HPDE6-E6E7 (cell line): ENCODE measurements around the gene CPNE5.
A peak's percentile ranks its signal among the peaks of the same experiment; 100 is the strongest.
"Not testable (repeated sequence)": the region's sequence is repeated elsewhere in the genome, so short reads cannot be mapped to it uniquely, and the experiment has no call there.

ENCODE experiments used
- DNase-seq: peaks from one replicate; pipeline ENCODE4 v3.0.0; 2011; ENCODE audit warnings: missing footprints; ENCODE audit errors: extremely low spot score

CPNE5 gene

GRCh38 chr6:36725581-36725980 is 113.7 kb downstream of the CPNE5 start:
- no peak for DNase-seq

- DNase-seq: peak; percentile 74
Measured at GRCh38 chr6:36724514-36725390, 114.5 kb downstream of the CPNE5 start.

- DNase-seq: not testable (repeated sequence)
Measured at GRCh38 chr6:36723992-36724391, 115.3 kb downstream of the CPNE5 start.

GRCh38 chr6:36722879-36723278 is 116.4 kb downstream of the CPNE5 start:
- no peak for DNase-seq

- DNase-seq: no peak
Measured at GRCh38 chr6:36722365-36722764, 116.9 kb downstream of the CPNE5 start.

GRCh38 chr6:36721369-36722140 is 117.7 kb downstream of the CPNE5 start:
- no peak for DNase-seq

- no peak for DNase-seq
Measured at GRCh38 chr6:36720251-36721141, 118.7 kb downstream of the CPNE5 start.

GRCh38 chr6:36719126-36719525 is 120.1 kb downstream of the CPNE5 start:
- DNase-seq: no peak

GRCh38 chr6:36718560-36718959 is 120.7 kb downstream of the CPNE5 start:
- DNase-seq: no peak

- DNase-seq: no peak
Measured at GRCh38 chr6:36717871-36718540, 121.2 kb downstream of the CPNE5 start.

GRCh38 chr6:36717231-36717825 is 121.9 kb downstream of the CPNE5 start:
- DNase-seq: no peak

GRCh38 chr6:36716476-36717093 is 122.7 kb downstream of the CPNE5 start:
- DNase-seq: no peak

GRCh38 chr6:36715469-36715868 is 123.8 kb downstream of the CPNE5 start:
- no peak for DNase-seq

- DNase-seq: no peak
Measured at GRCh38 chr6:36714511-36714910, 124.7 kb downstream of the CPNE5 start.

GRCh38 chr6:36713846-36714245 is 125.4 kb downstream of the CPNE5 start:
- DNase-seq: no peak

GRCh38 chr6:36712816-36713215 is 126.4 kb downstream of the CPNE5 start:
- DNase-seq: no peak

- DNase-seq: no peak
Measured at GRCh38 chr6:36706339-36706738, 132.9 kb downstream of the CPNE5 start.

GRCh38 chr6:36704961-36705577 is 134.2 kb downstream of the CPNE5 start:
- DNase-seq: not testable (repeated sequence)

GRCh38 chr6:36703982-36704381 is 135.3 kb downstream of the CPNE5 start:
- DNase-seq: no peak

GRCh38 chr6:36703081-36703606 is 136.1 kb downstream of the CPNE5 start:
- DNase-seq: no peak
